ENCODE results near the gene ROBO1. TPM values are rescaled to one million over a fixed set of nuclear protein-coding genes. Genes with fewer than 3 reads are reported as not detected.

ROBO1 gene
- total and polyA plus RNA-seq, 4 donors = 1.0 to 30.3 (median 3.9) TPM

DNA sequence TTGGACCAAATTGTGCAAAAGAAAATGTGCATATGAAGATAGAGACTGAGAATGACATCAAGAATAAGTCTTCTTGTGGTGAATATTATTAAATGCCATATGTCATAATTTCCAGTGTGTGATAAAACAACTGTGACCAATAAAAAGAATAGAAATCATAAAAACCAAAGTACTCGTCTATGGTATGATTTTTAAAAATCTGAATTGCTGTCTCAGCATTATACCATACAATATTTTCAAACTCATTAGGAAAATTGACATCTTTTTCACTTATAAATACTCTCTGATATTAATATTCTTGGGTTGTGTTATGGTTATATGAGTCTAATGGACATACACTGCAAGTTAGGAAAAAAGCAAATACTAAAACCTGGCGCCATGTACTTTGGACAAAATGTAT, 279.4 kb downstream of the ROBO1 start:
- H3K4me3 ChIP-seq (ENCODE audit: low read depth in 1 of 3, low read length in 3 of 3) = no peak overlapping the region
- no peaks in the 10 kb centered on the region for H3K27me3 ChIP-seq (ENCODE audit: control insufficient read depth in 4 of 4, insufficient read depth in 4 of 4, low read length in 3 of 4)
- no peaks in the 10 kb centered on the region for H3K36me3 ChIP-seq (ENCODE audit: control insufficient read depth in 4 of 4, insufficient read depth in 3 of 4, low read depth in 1 of 4, low read length in 3 of 4)
- H3K27ac ChIP-seq (ENCODE audit: low read depth in 1 of 2, low read length in 2 of 2) = no peak overlapping the region
- H3K9ac ChIP-seq (ENCODE audit: low read depth in 1 of 2, low read length in 2 of 2) = no peak overlapping the region
- no peaks in the 10 kb centered on the region for H3K4me1 ChIP-seq (ENCODE audit: control insufficient read depth in 4 of 4, insufficient read depth in 4 of 4, low read length in 3 of 4)
- no peaks in the 10 kb centered on the region for H3K9me3 ChIP-seq (ENCODE audit: control insufficient read depth in 4 of 4, low read length in 3 of 4)
- no peak for DNase-seq (ENCODE audit: low spot score)
- WGBS = 93% methylated on average over 2 of the region's 2 CpGs
- TF ChIP-seq ZBTB33 (IDR thresholded peaks at IDR 0.05) = no peak
- TF ChIP-seq HNF4G (IDR thresholded peaks at IDR 0.05) = no peak
- no peak for TF ChIP-seq ATF3 (IDR thresholded peaks at IDR 0.05)
- no peak for TF ChIP-seq GABPA (IDR thresholded peaks at IDR 0.05 in 1 of 2, conservative IDR thresholded peaks at IDR 0.05 in 1 of 2)
- no peak for TF ChIP-seq JUND (IDR thresholded peaks at IDR 0.05)
- no peak for TF ChIP-seq EGR1 (IDR thresholded peaks at IDR 0.05; ENCODE audit: low read depth in 2 of 2)
- TF ChIP-seq, protein P1, sequence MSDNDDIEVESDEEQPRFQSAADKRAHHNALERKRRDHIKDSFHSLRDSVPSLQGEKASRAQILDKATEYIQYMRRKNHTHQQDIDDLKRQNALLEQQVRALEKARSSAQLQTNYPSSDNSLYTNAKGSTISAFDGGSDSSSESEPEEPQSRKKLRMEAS (IDR thresholded peaks at IDR 0.05) = no peak
- TF ChIP-seq FOXA1 (IDR thresholded peaks at IDR 0.05) = no peak
- no peak for TF ChIP-seq SP1 (IDR thresholded peaks at IDR 0.05)
- no peak for TF ChIP-seq FOXA2 (IDR thresholded peaks at IDR 0.05)

- Histone ChIP-seq H3K27ac (ENCODE audit: low read depth in 1 of 2, low read length in 2 of 2) (no peak overlapping the region), H3K4me1 (ENCODE audit: control insufficient read depth in 4 of 4, insufficient read depth in 4 of 4, low read length in 3 of 4) (no peaks in the 10 kb centered on the region), H3K4me3 (ENCODE audit: low read depth in 1 of 3, low read length in 3 of 3) (no peak overlapping the region), H3K9me3 (ENCODE audit: control insufficient read depth in 4 of 4, low read length in 3 of 4) (no peaks in the 10 kb centered on the region), H3K27me3 (ENCODE audit: control insufficient read depth in 4 of 4, insufficient read depth in 4 of 4, low read length in 3 of 4) (no peaks in the 10 kb centered on the region), H3K9ac (ENCODE audit: low read depth in 1 of 2, low read length in 2 of 2) (no peak overlapping the region), H3K36me3 (ENCODE audit: control insufficient read depth in 4 of 4, insufficient read depth in 3 of 4, low read depth in 1 of 4, low read length in 3 of 4) (no peaks in the 10 kb centered on the region)
- DNase-seq (ENCODE audit: low spot score) = no peak
- WGBS = 53% methylated on average over 1 of the region's 1 CpG
- TF ChIP-seq YY1 (IDR thresholded peaks at IDR 0.05) (no peak), TAF1 (conservative IDR thresholded peaks at IDR 0.05) (no peak), RXRA (IDR thresholded peaks at IDR 0.05) (no peak), REST (IDR thresholded peaks at IDR 0.05) (no peak), EGR1 (IDR thresholded peaks at IDR 0.05; ENCODE audit: low read depth in 2 of 2) (no peak), FOXA1 (IDR thresholded peaks at IDR 0.05) (no peak), HNF4G (IDR thresholded peaks at IDR 0.05) (no peak), NR2F2 (IDR thresholded peaks at IDR 0.05) (no peak), HNF4A (conservative IDR thresholded peaks at IDR 0.05) (no peak), SP1 (IDR thresholded peaks at IDR 0.05) (no peak), ZBTB33 (IDR thresholded peaks at IDR 0.05) (no peak), RAD21 (IDR thresholded peaks at IDR 0.05) (no peak), JUND (IDR thresholded peaks at IDR 0.05) (no peak), ATF3 (IDR thresholded peaks at IDR 0.05) (no peak), FOXA2 (IDR thresholded peaks at IDR 0.05) (no peak), GABPA (IDR thresholded peaks at IDR 0.05 in 1 of 2, conservative IDR thresholded peaks at IDR 0.05 in 1 of 2) (no peak)
- TF ChIP-seq, protein P2, sequence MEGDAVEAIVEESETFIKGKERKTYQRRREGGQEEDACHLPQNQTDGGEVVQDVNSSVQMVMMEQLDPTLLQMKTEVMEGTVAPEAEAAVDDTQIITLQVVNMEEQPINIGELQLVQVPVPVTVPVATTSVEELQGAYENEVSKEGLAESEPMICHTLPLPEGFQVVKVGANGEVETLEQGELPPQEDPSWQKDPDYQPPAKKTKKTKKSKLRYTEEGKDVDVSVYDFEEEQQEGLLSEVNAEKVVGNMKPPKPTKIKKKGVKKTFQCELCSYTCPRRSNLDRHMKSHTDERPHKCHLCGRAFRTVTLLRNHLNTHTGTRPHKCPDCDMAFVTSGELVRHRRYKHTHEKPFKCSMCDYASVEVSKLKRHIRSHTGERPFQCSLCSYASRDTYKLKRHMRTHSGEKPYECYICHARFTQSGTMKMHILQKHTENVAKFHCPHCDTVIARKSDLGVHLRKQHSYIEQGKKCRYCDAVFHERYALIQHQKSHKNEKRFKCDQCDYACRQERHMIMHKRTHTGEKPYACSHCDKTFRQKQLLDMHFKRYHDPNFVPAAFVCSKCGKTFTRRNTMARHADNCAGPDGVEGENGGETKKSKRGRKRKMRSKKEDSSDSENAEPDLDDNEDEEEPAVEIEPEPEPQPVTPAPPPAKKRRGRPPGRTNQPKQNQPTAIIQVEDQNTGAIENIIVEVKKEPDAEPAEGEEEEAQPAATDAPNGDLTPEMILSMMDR (IDR thresholded peaks at IDR 0.05; ENCODE audit: low read depth, low read length, missing input control) = no peak
- TF ChIP-seq, protein P1 (IDR thresholded peaks at IDR 0.05) = no peak
Measured at GRCh38 chr3:79480746-79481145, 287.1 kb downstream of the ROBO1 start.
